B cell (primary cell): ENCODE data around the gene KRTAP1-4.

ENCODE experiments used
- EZH2 ChIP-seq: IDR thresholded peaks from 2 replicates; pipeline ENCODE4 v1.6.1; 2012; ENCODE audit warnings: borderline replicate concordance, low read depth, mild to moderate bottlenecking, moderate library complexity, low read length; ENCODE audit not compliant: insufficient read depth, poor library complexity, severe bottlenecking
- TF ChIP-seq, protein P1 (sequence below): fragments of 200-600 bp; IDR thresholded peaks from one replicate; pipeline ENCODE4 v1.8.0; 2022; ENCODE audit warnings: antibody characterized with exemption, mild to moderate bottlenecking

DNA sequence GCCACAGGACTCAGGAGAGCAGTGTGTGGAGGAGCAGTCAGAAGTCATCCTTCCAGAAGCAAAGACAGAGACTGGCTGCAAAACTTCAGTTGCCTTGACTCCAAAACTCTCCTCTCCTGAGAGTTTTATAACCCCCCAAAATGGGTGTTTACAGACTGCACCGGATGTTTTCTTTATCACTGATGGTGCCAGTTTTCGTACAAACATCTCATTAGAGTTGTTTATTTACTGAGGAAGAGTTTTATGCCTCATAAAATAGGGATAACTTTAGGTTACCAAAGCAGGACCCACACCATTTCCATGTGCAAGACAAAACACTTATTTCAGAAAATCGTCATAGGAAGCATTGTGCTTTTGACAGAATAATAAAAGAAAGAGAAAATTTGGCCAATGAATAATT lies 45.8 kb downstream of the KRTAP1-4 start, which contains the start of gene KRT40:
- TF ChIP-seq EZH2, result no peak
- TF ChIP-seq, protein P1, sequence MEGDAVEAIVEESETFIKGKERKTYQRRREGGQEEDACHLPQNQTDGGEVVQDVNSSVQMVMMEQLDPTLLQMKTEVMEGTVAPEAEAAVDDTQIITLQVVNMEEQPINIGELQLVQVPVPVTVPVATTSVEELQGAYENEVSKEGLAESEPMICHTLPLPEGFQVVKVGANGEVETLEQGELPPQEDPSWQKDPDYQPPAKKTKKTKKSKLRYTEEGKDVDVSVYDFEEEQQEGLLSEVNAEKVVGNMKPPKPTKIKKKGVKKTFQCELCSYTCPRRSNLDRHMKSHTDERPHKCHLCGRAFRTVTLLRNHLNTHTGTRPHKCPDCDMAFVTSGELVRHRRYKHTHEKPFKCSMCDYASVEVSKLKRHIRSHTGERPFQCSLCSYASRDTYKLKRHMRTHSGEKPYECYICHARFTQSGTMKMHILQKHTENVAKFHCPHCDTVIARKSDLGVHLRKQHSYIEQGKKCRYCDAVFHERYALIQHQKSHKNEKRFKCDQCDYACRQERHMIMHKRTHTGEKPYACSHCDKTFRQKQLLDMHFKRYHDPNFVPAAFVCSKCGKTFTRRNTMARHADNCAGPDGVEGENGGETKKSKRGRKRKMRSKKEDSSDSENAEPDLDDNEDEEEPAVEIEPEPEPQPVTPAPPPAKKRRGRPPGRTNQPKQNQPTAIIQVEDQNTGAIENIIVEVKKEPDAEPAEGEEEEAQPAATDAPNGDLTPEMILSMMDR, result no peak
